ENCODE results near the gene FAM180A.

FAM180A gene

DNA sequence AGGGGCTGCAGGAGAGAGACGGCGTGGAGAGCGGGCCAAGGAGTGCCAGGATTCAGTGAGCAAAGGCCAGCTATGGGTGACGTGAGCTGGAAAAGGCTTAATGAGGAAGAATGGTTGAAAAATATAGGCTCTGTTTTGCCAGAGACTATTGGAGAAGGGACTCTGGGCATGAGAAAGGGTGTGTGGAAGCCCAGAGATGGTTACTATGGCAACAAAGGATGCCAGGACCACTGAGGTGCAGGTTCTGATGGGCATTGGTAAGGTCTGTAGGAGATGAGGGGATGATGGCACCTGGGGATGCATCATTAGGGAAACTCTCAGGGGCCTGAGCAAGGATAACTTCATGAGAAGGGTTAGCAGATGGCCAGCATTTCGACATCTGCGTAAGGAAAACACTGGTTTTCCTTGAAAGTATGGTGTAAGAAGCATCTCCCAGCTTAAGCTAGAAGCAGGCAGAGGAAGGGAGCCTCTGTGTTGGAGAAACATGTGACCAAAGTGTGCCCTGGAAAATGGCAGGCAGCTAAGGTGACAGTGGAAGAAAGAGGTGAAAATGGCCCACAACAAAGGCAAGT is 21.6 kb upstream of the FAM180A start:
- TF ChIP-seq, protein P1, sequence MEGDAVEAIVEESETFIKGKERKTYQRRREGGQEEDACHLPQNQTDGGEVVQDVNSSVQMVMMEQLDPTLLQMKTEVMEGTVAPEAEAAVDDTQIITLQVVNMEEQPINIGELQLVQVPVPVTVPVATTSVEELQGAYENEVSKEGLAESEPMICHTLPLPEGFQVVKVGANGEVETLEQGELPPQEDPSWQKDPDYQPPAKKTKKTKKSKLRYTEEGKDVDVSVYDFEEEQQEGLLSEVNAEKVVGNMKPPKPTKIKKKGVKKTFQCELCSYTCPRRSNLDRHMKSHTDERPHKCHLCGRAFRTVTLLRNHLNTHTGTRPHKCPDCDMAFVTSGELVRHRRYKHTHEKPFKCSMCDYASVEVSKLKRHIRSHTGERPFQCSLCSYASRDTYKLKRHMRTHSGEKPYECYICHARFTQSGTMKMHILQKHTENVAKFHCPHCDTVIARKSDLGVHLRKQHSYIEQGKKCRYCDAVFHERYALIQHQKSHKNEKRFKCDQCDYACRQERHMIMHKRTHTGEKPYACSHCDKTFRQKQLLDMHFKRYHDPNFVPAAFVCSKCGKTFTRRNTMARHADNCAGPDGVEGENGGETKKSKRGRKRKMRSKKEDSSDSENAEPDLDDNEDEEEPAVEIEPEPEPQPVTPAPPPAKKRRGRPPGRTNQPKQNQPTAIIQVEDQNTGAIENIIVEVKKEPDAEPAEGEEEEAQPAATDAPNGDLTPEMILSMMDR (IDR thresholded peaks at IDR 0.05): no peak

DNA sequence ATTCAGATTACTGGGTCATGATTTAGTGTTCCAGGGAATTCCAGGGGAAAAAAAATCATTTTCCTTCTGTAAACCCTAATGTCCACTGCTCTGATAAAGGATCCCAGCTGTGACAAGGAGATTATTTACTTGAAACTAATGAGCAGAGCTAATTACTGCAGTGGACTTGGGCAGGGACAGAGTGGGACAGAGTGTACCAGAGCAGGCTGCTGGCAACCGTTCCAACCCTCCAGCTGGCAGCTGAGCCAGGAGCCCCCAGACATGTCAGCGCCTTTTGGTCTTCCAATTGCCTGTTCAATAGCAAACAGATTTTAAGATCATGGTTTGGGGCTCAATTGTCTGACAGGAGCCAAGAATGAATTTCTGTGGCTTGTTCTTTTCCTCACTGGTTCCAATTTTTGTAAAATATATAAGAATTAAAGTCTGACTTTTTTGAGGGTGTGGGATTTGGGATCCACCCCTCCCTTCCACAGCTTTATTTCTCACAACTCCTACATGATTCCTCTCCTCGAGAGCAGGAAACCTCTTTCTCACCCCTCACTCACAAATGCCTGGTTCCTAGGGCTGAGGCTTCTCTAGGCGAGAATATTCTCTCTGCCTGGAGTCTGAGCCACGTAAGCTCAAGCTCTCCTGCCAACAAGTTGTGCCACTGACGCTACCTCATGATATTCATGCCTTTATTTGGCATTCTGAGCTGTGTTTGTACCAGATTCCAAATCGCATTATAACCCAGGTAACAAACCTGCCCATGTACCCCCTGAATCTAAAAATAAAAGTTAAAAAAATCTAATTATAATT is 20.6 kb upstream of the FAM180A start:
- TF ChIP-seq, protein P1 (IDR thresholded peaks at IDR 0.05): no peak

DNA sequence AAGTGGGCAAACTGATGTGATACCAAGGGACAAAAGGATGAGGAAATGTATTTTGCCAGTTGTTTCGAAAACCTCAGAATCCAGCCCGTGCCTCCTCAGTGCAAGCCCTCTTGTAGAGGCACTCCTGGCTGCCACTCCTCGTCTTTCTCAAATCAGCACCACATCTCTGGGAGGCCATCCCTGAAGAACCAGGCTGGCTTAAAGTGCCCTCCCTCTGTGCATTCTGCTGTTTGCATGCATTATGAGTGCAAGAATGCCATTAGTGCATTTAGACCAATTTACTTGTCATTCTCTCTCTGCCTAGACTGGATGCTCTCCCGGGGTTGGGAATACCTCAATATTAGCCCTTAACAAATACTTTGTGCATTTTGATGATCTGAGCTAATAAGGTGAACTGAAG is 19.9 kb upstream of the FAM180A start:
- TF ChIP-seq, protein P1 (IDR thresholded peaks at IDR 0.05): no peak

DNA sequence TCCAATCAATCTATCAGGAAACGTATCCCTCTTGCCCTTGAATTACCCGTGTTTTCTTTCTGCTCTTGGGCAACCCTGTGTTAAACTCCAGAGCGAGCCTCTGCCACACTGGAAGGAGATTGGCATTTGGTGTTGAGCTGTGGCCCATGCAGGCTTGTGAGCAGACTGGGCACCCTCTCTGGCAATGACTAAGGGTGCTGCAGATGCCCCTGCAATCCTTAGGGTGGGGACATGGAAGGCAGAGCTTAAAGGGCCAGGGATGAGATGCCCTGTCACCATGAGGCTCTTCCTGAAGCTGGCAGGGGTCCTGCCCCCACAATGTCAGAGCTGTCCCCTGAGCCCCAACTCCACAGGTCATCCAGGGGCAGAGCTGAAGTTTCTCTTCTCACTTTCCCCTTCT is 19.5 kb upstream of the FAM180A start:
- TF ChIP-seq, protein P1 (IDR thresholded peaks at IDR 0.05): no peak

DNA sequence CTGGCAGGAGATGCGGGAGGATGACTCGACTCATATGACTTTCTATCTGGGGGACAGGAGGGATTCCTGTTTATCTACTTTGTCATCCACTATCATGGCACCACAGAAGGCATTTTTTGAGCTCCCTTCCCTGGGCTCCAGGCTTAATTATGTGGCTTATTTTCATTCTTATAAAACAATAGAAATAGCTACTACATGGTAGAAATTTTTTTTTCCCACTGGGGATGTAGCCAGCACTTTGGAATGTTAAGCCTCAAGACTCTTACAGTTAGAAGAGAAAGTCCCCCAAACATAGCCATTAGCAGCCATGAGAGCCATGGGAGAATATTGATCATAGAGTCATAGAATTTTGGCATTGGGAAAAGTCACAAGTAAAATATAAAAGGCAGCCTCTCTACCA is 14.6 kb upstream of the FAM180A start:
- TF ChIP-seq, protein P1 (IDR thresholded peaks at IDR 0.05): no peak

DNA sequence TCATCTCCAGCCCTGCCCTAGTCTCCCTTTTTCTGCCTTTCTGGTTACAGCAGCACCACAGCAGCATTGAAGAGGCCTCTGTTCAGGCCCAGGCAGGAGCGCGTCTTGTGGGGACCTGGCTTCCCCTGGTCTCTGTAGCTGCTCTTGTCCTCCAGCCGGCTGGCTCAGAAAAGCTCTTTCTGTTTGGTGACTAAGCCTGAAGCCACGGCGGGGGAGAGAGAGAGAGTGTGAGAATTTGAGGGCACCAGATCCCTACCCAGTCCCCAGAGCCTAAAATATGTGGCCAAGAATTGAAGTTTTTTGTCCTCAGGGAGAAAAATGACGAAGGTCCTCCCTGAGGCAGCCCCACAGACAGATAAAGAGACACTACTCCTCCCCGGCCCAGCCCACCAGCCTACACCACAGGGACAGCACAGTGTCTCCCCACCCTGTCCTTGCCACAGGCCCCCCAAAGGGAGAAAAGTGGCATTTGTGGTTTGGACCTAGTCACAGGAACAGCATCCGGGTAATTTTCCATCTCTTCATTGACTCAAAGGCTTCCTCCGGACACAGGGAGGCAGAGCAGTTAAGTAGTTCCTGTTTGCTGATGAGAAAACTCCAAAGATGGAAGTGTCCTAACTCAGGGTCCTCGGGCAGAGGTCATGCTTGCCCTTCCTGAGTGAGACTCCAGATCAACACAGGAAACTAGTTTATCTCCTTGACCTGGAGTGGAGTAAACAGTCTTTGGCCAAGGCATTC is 13.3 kb upstream of the FAM180A start:
- TF ChIP-seq, protein P1 (IDR thresholded peaks at IDR 0.05): no peak

DNA sequence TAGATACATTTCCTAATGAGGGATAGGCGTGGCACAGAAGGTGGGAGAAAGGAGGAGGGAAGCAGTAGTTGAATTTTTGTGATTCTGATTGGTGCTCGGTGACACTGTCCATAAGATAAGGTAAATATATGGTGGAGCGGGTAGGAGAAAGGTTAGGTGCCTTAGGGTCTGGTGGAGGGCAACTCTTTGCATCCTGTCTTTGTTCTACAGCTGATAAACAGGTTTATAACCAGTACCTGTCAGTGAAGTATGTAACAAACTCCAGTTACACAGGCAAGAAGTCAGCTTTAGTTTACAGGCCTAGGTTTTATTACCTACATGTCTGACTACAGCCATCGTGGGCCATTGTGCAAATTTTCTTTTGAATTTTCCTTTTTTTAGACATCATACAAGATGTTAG is 10.9 kb upstream of the FAM180A start:
- TF ChIP-seq, protein P1 (IDR thresholded peaks at IDR 0.05): no peak

Measured in LNCAP (cell line).